Stimulated activated CD8-positive, alpha-beta memory T cell treated with anti-CD3 and anti-CD28 coated beads, Interleukin-12 subunit alpha, Interleukin-12 subunit beta, amount 100 ng/mL, for 1 hour (primary cell): ENCODE results near the gene SOX9.

Source experiments
- DNase-seq: peaks from one replicate; pipeline ENCODE4 v3.0.0-alpha.2; 2020; ENCODE audit warnings: low read depth

SOX9 gene

GRCh38 chr17:72120642-72121163 is at the start of gene SOX9:
Gene SOX9 (plus strand): TSS chr17:72121020. CDS start chr17:72121392, 372 bp downstream.
- DNase-seq: no peak

DNA sequence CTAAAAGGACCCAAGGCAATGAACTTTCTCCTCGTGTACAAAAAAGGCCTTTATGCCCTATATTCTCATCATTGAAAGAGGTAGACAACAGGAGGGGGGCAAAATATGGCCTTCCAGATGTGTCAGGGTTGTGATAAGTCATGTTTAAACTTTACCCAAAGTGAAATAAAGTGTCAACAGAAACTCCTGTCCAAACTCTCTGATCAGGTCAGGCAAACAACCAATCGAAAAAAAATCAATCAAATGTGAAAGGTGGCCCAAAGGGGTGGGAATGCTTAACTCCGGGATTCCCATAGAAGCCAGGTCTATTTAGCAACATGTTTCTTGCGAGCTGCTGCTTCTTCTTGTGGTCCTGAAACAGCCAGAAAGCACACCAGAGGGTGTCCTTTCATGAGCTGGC is 49.5 kb upstream of the SOX9 start:
- DNase-seq: no peak

DNA sequence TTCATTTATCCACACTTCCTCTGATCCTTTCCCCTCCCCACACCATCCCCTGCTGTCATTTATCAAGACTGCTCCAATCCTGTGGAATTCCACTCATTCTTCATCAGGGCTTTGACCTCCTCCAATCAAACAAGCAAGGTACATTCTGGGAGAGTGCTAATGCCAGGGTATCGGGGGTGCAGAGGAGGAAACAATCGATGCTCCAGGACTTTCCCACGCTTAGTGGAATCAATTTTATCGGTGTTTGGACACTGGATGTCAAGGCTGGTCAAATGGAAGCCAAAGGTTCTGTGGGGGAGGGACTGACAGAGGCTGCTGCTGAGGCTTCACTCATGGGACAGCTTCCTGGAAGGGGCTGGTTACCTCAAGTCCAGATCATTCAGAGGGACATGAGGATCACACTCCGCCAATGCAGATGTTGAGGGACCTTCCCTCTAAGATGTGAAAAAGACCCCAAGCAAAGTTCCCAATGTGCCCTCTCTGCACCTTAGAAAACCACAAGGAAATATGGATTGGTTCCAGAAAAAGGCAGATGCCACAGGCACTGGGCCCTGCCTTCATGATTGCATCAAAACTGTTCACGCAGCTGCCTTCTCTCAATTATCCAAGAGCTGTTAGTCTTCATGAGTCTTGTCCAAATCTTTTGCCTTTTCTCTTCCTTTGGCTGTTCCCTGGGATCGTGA is 44.7 kb upstream of the SOX9 start:
- no peak for DNase-seq

GRCh38 chr17:72076678-72077030 is 44.2 kb upstream of the SOX9 start:
- DNase-seq: no peak

DNA sequence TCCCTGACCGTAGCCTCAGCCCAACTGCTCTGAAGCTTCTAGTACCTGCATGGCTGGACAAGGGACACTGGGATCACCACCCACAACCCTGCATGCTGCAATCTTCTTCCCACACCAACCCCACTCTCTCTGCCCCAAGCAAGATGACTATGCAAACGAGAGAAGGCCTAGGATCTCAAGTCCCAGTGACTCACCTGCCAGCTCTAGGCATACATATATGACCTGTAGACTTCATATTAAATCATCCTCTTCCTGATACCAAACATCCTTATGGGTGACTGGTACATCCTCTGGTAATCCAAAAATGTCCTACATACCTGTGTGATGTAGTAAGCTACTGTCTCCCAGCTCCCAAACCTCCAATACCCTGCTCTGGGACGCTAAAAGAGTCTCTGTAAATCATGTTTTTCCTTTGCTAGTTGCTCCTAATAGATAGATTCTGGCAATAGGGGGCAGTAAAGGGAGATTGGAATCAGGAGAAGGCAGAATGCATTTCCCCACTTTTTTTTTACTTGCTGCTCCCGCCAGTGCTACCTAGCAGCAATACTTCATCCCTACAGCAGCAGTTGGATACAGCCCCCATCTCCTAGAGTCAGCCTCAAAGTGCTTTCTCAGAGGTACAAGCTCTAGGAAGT is 43.4 kb upstream of the SOX9 start:
- DNase-seq: no peak

- DNase-seq: no peak
These were observed 41.1 kb upstream of the SOX9 start for GRCh38 chr17:72079700-72080099.

DNA sequence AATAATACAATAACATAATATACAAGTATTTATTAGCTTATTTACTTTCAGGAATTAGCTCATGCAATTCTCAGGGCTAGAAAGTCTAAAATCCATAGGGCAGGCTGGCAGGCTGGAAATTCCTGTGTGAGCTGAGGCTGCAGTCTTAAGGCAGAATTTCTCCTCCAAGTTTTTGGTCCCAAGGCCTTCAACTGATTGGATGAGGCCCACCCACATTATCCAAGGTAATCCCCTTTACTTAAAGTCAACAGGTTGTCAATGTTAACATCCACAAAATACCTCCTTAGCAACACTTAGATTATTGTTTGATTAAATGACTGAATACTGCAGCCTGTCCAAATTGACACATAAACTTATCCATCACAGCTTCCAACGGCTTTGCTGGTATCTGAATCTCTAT is 32.9 kb upstream of the SOX9 start:
- no peak for DNase-seq

- DNase-seq: no peak
These were observed 31.3 kb upstream of the SOX9 start for GRCh38 chr17:72089453-72089987.

GRCh38 chr17:72090108-72090507 is 30.7 kb upstream of the SOX9 start:
- no peak for DNase-seq

DNA sequence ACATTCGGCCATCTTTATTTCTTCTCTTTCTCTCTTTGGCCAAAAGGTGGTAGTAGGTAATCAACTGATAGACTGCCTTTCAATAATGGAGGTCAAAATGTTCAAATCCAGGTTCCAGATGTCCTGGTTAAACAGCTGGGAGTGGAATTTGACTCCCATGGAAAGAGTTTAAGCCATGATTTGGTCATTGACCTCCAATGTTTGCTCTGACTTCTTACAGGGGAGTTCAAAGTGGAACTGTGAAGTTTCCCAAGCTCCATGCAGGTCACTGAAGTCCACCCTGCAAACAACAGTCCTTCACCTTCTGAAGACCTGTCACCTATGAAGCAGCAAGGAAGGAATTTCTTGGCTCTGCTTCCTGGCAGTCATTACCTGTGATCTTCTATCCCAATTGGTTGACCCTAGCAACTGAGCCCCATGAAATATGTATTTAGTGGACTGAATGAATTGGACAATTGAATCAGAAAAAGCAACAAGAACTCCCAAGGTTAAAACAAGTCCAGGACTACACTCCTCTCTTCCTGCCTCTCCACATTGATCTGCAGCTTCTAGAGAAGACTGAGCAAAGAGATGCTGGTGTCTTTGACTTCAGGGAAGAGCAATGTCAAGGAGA is 28.0 kb upstream of the SOX9 start:
- no peak for DNase-seq

- no peak for DNase-seq
These were observed 27.1 kb upstream of the SOX9 start for GRCh38 chr17:72093707-72094106.

DNA sequence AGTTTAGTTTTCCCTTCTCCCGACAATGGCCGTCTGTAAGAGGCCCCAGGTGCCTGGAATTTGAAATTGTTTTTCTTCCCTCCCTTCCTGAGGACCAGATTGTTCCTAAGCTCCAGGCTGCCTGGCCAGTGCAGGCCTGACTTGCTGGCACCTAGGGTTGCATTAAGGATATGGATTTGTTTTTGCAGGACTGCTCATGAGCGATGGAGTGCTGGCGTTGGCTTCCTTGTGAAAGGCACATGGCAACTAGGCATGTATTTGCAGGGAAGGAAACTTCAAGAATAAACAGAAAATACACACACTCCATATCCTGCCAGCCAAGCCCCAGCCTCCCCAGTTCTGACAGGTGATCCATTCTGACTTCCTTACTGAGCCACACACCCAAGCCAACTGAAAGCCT is 25.5 kb upstream of the SOX9 start:
- DNase-seq: no peak

DNA sequence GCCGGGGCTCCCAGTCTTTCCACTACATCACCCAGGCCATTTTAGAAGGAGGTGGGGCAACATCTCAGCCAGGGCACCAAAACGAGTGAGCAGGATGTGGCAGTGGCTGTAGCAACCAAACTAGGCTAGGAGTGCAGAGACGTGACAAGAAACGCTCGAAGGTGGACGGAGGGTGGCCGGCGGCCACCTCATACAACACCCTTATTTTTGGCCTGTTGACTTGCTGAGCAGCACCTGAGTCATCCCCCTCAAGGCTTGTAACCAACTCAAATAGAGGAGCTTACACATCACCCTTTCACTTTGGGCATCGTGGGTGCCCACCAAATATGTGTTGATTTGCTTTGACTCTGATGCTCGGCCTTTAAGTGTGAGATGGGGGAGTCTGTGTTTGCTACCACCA is 23.7 kb upstream of the SOX9 start:
- no peak for DNase-seq

DNA sequence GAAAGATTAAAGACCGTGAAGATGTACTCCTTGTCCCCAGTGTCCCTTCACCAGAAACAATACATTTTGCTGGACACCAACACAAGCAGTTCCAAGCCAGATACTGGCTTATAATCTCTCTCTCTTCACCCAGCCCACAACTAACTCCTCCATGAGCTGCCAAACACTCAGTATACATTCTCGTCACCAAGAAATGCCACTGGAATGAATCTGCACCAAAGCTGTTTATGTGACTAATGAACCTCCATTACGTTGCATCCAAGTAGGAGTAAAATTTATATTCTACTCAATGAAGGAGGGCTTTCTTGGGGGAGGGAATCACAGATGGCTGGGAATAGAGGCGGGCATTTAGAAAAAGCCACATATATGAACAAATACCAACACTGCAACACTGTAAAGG is 20.9 kb upstream of the SOX9 start:
- DNase-seq: no peak

DNA sequence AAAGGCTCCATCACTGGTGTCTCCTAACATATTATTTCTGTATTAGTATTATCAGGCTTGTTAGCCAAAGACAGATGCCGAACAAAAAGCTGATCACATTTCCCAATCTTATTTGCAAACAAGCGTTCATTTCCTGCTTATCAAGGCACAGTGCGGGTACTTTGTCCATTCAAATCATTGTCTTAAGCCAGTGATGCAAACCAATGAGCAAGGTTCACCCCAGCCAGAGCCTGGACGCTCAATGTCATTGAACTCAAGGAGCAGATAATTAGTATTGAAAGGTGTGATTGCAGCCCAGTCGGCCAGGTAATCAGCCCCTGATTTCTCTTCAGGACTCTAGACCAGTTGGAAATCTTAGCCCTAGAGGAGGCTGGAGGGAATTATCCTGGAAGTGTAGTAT is 20.4 kb upstream of the SOX9 start:
- DNase-seq: no peak

- DNase-seq: no peak
These were observed 19.3 kb upstream of the SOX9 start for GRCh38 chr17:72101526-72101925.

- no peak for DNase-seq
These were observed 18.5 kb upstream of the SOX9 start for GRCh38 chr17:72102366-72102765.

- DNase-seq: no peak
These were observed 16.5 kb upstream of the SOX9 start for GRCh38 chr17:72104164-72104862.

- DNase-seq: no peak
These were observed 16.0 kb upstream of the SOX9 start for GRCh38 chr17:72104863-72105234.

GRCh38 chr17:72107100-72107499 is 13.7 kb upstream of the SOX9 start:
- DNase-seq: no peak

DNA sequence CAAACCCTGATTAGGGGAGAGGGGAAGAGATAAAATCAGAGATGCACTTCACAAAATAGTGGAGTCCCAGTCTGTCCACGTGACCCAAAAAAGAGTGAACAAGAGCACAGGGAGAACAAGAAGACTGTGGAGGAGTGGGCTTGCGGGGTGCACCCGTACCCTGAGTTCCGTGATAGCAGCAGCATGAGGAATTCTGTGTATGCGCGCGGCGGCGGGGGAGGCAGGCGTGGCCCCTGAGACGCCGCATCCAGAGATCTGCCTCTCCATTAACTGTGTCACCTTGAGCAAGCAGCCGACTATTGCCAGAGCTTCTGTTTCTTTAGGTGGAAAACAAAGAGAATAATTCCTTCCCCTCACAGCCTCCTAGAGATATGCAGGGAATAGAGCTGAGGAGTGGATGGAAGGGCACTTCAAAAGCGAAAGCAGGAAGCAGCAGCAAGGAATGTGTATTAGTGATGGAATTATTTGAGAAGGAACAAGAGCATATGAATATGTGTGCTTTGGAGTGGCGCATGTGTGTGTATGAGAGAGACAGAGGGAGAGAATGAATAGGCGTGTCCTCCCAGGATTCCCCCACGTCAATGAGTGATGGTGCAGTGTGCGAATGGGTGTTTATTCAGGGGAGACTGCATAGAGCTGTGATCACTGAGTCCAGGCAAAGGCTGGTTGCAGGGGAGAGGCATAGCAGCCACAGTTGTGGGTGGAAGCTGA is 10.4 kb upstream of the SOX9 start:
- DNase-seq: no peak

DNA sequence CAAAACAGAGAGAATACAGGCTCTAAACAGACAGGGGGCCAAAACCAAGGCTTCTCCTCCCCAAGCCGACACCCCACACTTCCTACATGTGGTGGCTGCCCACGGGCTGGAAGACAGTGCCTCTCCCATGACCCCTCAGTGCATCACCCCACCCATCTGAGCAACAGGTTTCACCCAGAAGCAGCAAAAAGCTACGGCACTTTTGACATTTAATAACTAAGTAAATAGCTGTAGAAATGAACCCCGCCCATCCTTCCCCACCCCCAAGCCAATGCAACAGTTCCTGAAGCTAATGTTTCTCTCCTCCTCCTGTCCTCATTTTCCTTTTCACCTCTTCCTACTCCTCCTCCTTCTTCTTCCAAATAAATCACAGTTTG is 9.9 kb upstream of the SOX9 start:
- no peak for DNase-seq
